SK-N-SH (cell line): ENCODE results near the gene TMEM212. TPM values are rescaled to one million over a fixed set of nuclear protein-coding genes. Genes with fewer than 3 reads are reported as not detected.

Source experiments
- CTCF ChIA-PET: fragments of 300-600, 350-600 bp; formaldehyde crosslinking; extraction: SDS; loops from one replicate; lab custom pipeline; 2021; lab: Yijun Ruan, JAX
- POLR2A ChIA-PET: fragments of 350-600 bp; sonication (Branson Sonifier 250); formaldehyde crosslinking; extraction: SDS; loops from one replicate; lab custom pipeline; 2020; ENCODE audit warnings: antibody characterized with exemption, inconsistent platforms; lab: Yijun Ruan, JAX
- DNase-seq: peaks from one replicate; pipeline ENCODE4 v3.0.0; 2012
- H2AFZ ChIP-seq: fragments of 200-600 bp; sonication (generic); 2 replicates; pipeline ENCODE4 v1.8.1; 2016; ENCODE audit warnings: antibody characterized with exemption, mild to moderate bottlenecking, low read depth
- H3F3A ChIP-seq: fragments of 200-600 bp; sonication (generic); replicated peaks from 2 replicates; pipeline ENCODE3; 2016; ENCODE audit warnings: antibody characterized with exemption, mild to moderate bottlenecking; ENCODE audit not compliant: insufficient read depth
- H3K27ac ChIP-seq, 2 experiments: fragments of 200-500 bp in 1 of 2; fragments of 200-600 bp in 1 of 2; sonication (Bioruptor generic) in 1 of 2; sonication (generic), shearing (Covaris generic) in 1 of 2; 2 replicates each; pipeline versions ENCODE4 v1.5.1 to v1.6.1; 2014 to 2016; ENCODE audit warnings: low read depth in 2 of 2, inconsistent platforms in 1 of 2, low read length in 1 of 2, mild to moderate bottlenecking in 1 of 2, mixed read lengths in 1 of 2
- H3K27me3 ChIP-seq: fragments of 200-600 bp; sonication (generic), shearing (Covaris generic); 2 replicates; pipeline ENCODE4 v1.6.1; 2016; ENCODE audit warnings: mixed run types; ENCODE audit not compliant: insufficient read depth
- H3K36me3 ChIP-seq, 2 experiments: fragments of 200-500 bp in 1 of 2; fragments of 200-600 bp in 1 of 2; sonication (Bioruptor generic) in 1 of 2; sonication (generic) in 1 of 2; replicated peaks in 1 of 2; 2 replicates each; pipeline versions ENCODE3 to v1.5.1; 2014 to 2016; ENCODE audit warnings: low read length in 1 of 2, mild to moderate bottlenecking in 1 of 2; ENCODE audit not compliant: insufficient read depth in 2 of 2, control insufficient read depth in 1 of 2
- H3K4me1 ChIP-seq, 2 experiments: fragments of 200-500 bp in 1 of 2; fragments of 200-600 bp in 1 of 2; sonication (Bioruptor generic) in 1 of 2; sonication (generic), shearing (Covaris generic) in 1 of 2; 2 replicates each; pipeline versions ENCODE4 v1.5.1 to v1.6.1; 2014 to 2016; ENCODE audit warnings: low read depth in 1 of 2, low read length in 1 of 2, mixed run types in 1 of 2; ENCODE audit not compliant: insufficient read depth in 2 of 2, control insufficient read depth in 1 of 2
- H3K4me2 ChIP-seq: fragments of 200-600 bp; sonication (generic), shearing (Covaris generic); 2 replicates; pipeline ENCODE4 v1.6.1; 2017; ENCODE audit warnings: mixed run types
- H3K4me3 ChIP-seq, 2 experiments: fragments of 200-500 bp in 1 of 2; fragments of 200-600 bp in 1 of 2; sonication (Bioruptor generic) in 1 of 2; sonication (generic), shearing (Covaris generic) in 1 of 2; 2 replicates each; pipeline versions ENCODE4 v1.5.1 to v1.8.1; 2014 to 2016; ENCODE audit warnings: low read depth in 2 of 2, inconsistent platforms in 1 of 2, low read length in 1 of 2, mild to moderate bottlenecking in 1 of 2, mixed read lengths in 1 of 2, moderate library complexity in 1 of 2
- H3K79me2 ChIP-seq: fragments of 200-600 bp; sonication (generic); 2 replicates; pipeline ENCODE4 v1.8.1; 2017; ENCODE audit warnings: mild to moderate bottlenecking; ENCODE audit not compliant: insufficient read depth
- H3K9ac ChIP-seq: fragments of 200-600 bp; sonication (generic); 2 replicates; pipeline ENCODE4 v1.6.1; 2017; ENCODE audit warnings: mixed run types
- H3K9me2 ChIP-seq: fragments of 200-600 bp; sonication (generic); 2 replicates; pipeline ENCODE4 v1.6.1; 2017; ENCODE audit warnings: mixed run types
- H3K9me3 ChIP-seq: fragments of 200-600 bp; sonication (generic); 2 replicates; pipeline ENCODE4 v1.6.1; 2017; ENCODE audit warnings: mixed run types, mild to moderate bottlenecking, moderate library complexity
- H4K20me1 ChIP-seq: fragments of 200-600 bp; sonication (generic); 2 replicates; pipeline ENCODE4 v1.6.1; 2017; ENCODE audit warnings: mild to moderate bottlenecking, mixed run types; ENCODE audit not compliant: insufficient read depth
- CTCF ChIP-seq: fragments of 200-600 bp; sonication (generic); IDR thresholded peaks from 2 replicates; pipeline ENCODE4 v1.6.1; 2017; ENCODE audit warnings: antibody characterized with exemption, mild to moderate bottlenecking, moderate library complexity
- FOXJ3 ChIP-seq: sonication (generic); formaldehyde crosslinking; IDR thresholded peaks from 2 replicates; pipeline ENCODE4 v1.5.1; 2020; ENCODE audit warnings: mild to moderate bottlenecking, missing genetic modification reagents
- FOXM1 ChIP-seq: IDR thresholded peaks from 2 replicates; pipeline ENCODE4 v1.4.0; 2012; ENCODE audit warnings: low read depth, mild to moderate bottlenecking
- IRF3 ChIP-seq: fragments of 150-350 bp; IDR thresholded peaks from 2 replicates; pipeline ENCODE4 v1.6.1; 2016; ENCODE audit warnings: mild to moderate bottlenecking, low read depth, low read length
- MAX ChIP-seq: IDR thresholded peaks from 2 replicates; pipeline ENCODE4 v1.4.0; 2012; ENCODE audit warnings: low read depth
- MXI1 ChIP-seq: IDR thresholded peaks from 2 replicates; pipeline ENCODE4 v1.6.1; 2012; ENCODE audit warnings: mild to moderate bottlenecking, low read depth, low read length, improper control_type of control experiment
- POLR2AphosphoS5 ChIP-seq: IDR thresholded peaks from 2 replicates; pipeline ENCODE4 v1.6.1; 2012; ENCODE audit warnings: low read depth, low read length
- REST ChIP-seq: IDR thresholded peaks from 2 replicates; pipeline ENCODE4 v1.6.1; 2012; ENCODE audit warnings: mild to moderate bottlenecking, low read depth, low read length, moderate library complexity
- SIN3A ChIP-seq: IDR thresholded peaks from 2 replicates; pipeline ENCODE4 v1.6.1; 2012; ENCODE audit warnings: low read depth, mild to moderate bottlenecking, low read length, moderate library complexity, borderline replicate concordance
- SMC3 ChIP-seq: IDR thresholded peaks from 2 replicates; pipeline ENCODE4 v1.6.1; 2012; ENCODE audit warnings: low read depth, low read length, improper control_type of control experiment
- TAF1 ChIP-seq: IDR thresholded peaks from 2 replicates; pipeline ENCODE4 v1.6.1; 2012; ENCODE audit warnings: low read depth, mild to moderate bottlenecking, low read length, moderate library complexity, borderline replicate concordance
- TCF12 ChIP-seq: IDR thresholded peaks from 2 replicates; pipeline ENCODE4 v1.4.0; 2012
- USF2 ChIP-seq: fragments of 150-350 bp; IDR thresholded peaks from 2 replicates; pipeline ENCODE4 v1.6.1; 2017; ENCODE audit warnings: antibody characterized with exemption, low read length, low read depth, borderline replicate concordance
- YY1 ChIP-seq: IDR thresholded peaks from 2 replicates; pipeline ENCODE4 v1.4.0; 2012; ENCODE audit warnings: low read depth, mild to moderate bottlenecking
- WGBS: methylation state at CpG from one replicate; pipeline ENCODE4 v1.1.6; 2017; ENCODE audit warnings: low lambda C conversion rate; 5-methylcytosine and 5-hydroxymethylcytosine counted together
- polyA plus RNA-seq, 3 experiments: library from polyadenylated mRNA; depleted of rRNA; stranded (reverse); fragments of >200 nt; gene quantifications; 2 replicates each; pipeline ENCODE4 v1.2.3, GENCODE V29; 2012

The TMEM212 gene
- polyA plus RNA-seq, 1 of the 3 experiments (the other 2 are of a cell fraction), result not detected

- H3K27me3 ChIP-seq, result no peaks in the 10 kb centered on the region
- WGBS, result 89% methylated on average over 6 of the region's 6 CpGs
- H3K9me2 ChIP-seq, result no peaks in the 10 kb centered on the region
- CTCF ChIA-PET, result interaction anchor here (1.1 kb wide), 1 partner anchor 17 kb away, joined by 3 read pairs; no protein-coding TSS in a partner anchor
- no peaks in the 10 kb centered on the region for H3F3A ChIP-seq
- DNase-seq, result no peak
- H3K27ac ChIP-seq, result no peak overlapping the region
- peaks cover 0 to 2% of the 10 kb centered on the region in 2 experiments; a peak in 1 of 4 replicates for H3K4me1 ChIP-seq
- no peak overlapping the region for H2AFZ ChIP-seq
- POLR2A ChIA-PET, result no interaction called here
- TF ChIP-seq TCF12 (no peak), MXI1 (no peak), SIN3A (no peak), MAX (no peak), REST (no peak), FOXJ3 (no peak)
- H3K79me2 ChIP-seq, result no peaks in the 10 kb centered on the region
- H3K9ac ChIP-seq, result no peak overlapping the region
- H3K9me3 ChIP-seq, result no peaks in the 10 kb centered on the region
- H3K36me3 ChIP-seq, result no peaks in the 10 kb centered on the region
- H3K4me2 ChIP-seq, result no peak overlapping the region
- no peak overlapping the region for H3K4me3 ChIP-seq
- H4K20me1 ChIP-seq, result no peaks in the 10 kb centered on the region
These were observed 4.0 kb downstream of the TMEM212 start for GRCh38 chr3:171847133-171847532.

- no peaks in the 10 kb centered on the region for H4K20me1 ChIP-seq
- CTCF ChIA-PET, result interaction anchor here (1.1 kb wide), 1 partner anchor 18 kb away, joined by 3 read pairs; no protein-coding TSS in a partner anchor
- no peaks in the 10 kb centered on the region for H3F3A ChIP-seq
- no peaks in the 10 kb centered on the region for H3K9me2 ChIP-seq
- H3K4me2 ChIP-seq, result no peak overlapping the region
- WGBS, result 77% methylated on average over 3 of the region's 3 CpGs
- peaks cover 0 to 2% of the 10 kb centered on the region in 2 experiments; a peak in 1 of 4 replicates for H3K4me1 ChIP-seq
- no peaks in the 10 kb centered on the region for H3K79me2 ChIP-seq
- POLR2A ChIA-PET, result no interaction called here
- no peak overlapping the region for H3K9ac ChIP-seq
- no peaks in the 10 kb centered on the region for H3K36me3 ChIP-seq
- H3K27ac ChIP-seq, result no peak overlapping the region
- H3K4me3 ChIP-seq, result no peak overlapping the region
- H2AFZ ChIP-seq, result no peak overlapping the region
- H3K9me3 ChIP-seq, result no peaks in the 10 kb centered on the region
- no peaks in the 10 kb centered on the region for H3K27me3 ChIP-seq
- no peak for DNase-seq
- TF ChIP-seq YY1 (no peak), IRF3 (no peak), POLR2AphosphoS5 (no peak), USF2 (no peak), TAF1 (no peak), SMC3 (no peak), FOXJ3 (no peak), FOXM1 (no peak), CTCF (no peak), MAX (no peak)
These were observed 4.6 kb downstream of the TMEM212 start for GRCh38 chr3:171847595-171848259.
